ENCODE measurements around the gene ACCS.

GRCh38 chr11:44088871-44089270 lies 22.8 kb downstream of the ACCS start:
- TF ChIP-seq EZH2phosphoT487 (conservative IDR thresholded peaks at IDR 0.05; ENCODE audit: low read length) (no peak), CTCF (IDR thresholded peaks at IDR 0.05; ENCODE audit: insufficient read depth, low read length, poor library complexity, severe bottlenecking) (no peak)

All from SU-DHL-6 (cell line).